PC-3 (cell line): ENCODE results near the gene ZNF430. TPM values are rescaled to one million over a fixed set of nuclear protein-coding genes. Genes with fewer than 3 reads are reported as not detected.
A peak's percentile ranks its signal among the peaks of the same experiment; 100 is the strongest.
"Not testable (repeated sequence)": the region's sequence is repeated elsewhere in the genome, so short reads cannot be mapped to it uniquely, and the experiment has no call there.

Experiments
- ATAC-seq: fragments of 200-7000 bp; cut with Tn5 transposase; 2 replicates; pipeline ENCODE4 v1.9.1; 2020; ENCODE audit warnings: mild to moderate bottlenecking, moderate library complexity
- Bru-seq: library from RNA; stranded (reverse); fragments of 400-500 nt; gene quantifications from one replicate; lab custom pipeline; 2021; lab: Mats Ljungman, UMichigan
- BruChase-seq, 2 experiments: library from RNA; stranded (reverse); fragments of 400-500 nt; gene quantifications; one replicate each; lab custom pipeline; 2021; lab: Mats Ljungman, UMichigan
- BruUV-seq: library from RNA; stranded (reverse); fragments of 400-500 nt; replicated peaks from 2 replicates; lab custom pipeline; 2021; lab: Mats Ljungman, UMichigan
- CTCF ChIA-PET: fragments of 300-600 bp; sonication (Branson Sonifier 250); formaldehyde crosslinking; loops from one replicate; lab custom pipeline; 2022; ENCODE audit warnings: antibody characterized with exemption; lab: Charles Lee
- POLR2A ChIA-PET: fragments of 300-600 bp; sonication (Branson Sonifier 250); formaldehyde crosslinking; loops from one replicate; lab custom pipeline; 2022; ENCODE audit warnings: antibody characterized with exemption; ENCODE audit not compliant: unreplicated experiment; lab: Charles Lee
- DNase-seq: peaks from one replicate; pipeline ENCODE4 v3.0.0-alpha.2; 2015
- H2AFZ ChIP-seq: fragments of 300-600 bp; sonication (generic); 2 replicates; pipeline ENCODE4 v1.6.0; 2016; ENCODE audit warnings: antibody characterized with exemption, low read length
- H3F3A ChIP-seq: fragments of 300-600 bp; sonication (generic); one replicate; pipeline ENCODE4 v1.6.0; 2017; ENCODE audit warnings: antibody characterized with exemption, low read length, control low read depth, mild to moderate bottlenecking; ENCODE audit not compliant: unreplicated experiment
- H3K27ac ChIP-seq: fragments of 300-600 bp; sonication (generic); 2 replicates; pipeline ENCODE4 v1.5.1; 2016; ENCODE audit warnings: mild to moderate bottlenecking, low read length
- H3K27me3 ChIP-seq: fragments of 300-600 bp; sonication (generic); 2 replicates; pipeline ENCODE4 v1.6.1; 2016; ENCODE audit warnings: low read length, mixed read lengths
- H3K36me3 ChIP-seq: fragments of 300-600 bp; sonication (generic); 2 replicates; pipeline ENCODE4 v1.6.1; 2016; ENCODE audit warnings: low read depth, mixed run types, low read length, mixed read lengths
- H3K4me1 ChIP-seq: fragments of 300-600 bp; sonication (generic); 2 replicates; pipeline ENCODE4 v1.5.1; 2016; ENCODE audit warnings: low read length; ENCODE audit not compliant: insufficient read depth
- H3K4me2 ChIP-seq: fragments of 300-600 bp; sonication (generic); 2 replicates; pipeline ENCODE4 v1.6.0; 2016; ENCODE audit warnings: low read length
- H3K4me3 ChIP-seq: fragments of 300-600 bp; sonication (generic); 2 replicates; pipeline ENCODE4 v1.5.1; 2016; ENCODE audit warnings: mild to moderate bottlenecking, low read length, mixed read lengths
- H3K79me2 ChIP-seq: fragments of 300-600 bp; sonication (generic); 2 replicates; pipeline ENCODE4 v1.6.1; 2017; ENCODE audit warnings: low read length, mixed read lengths
- H3K9ac ChIP-seq: fragments of 300-600 bp; sonication (generic); 2 replicates; pipeline ENCODE4 v1.6.0; 2016; ENCODE audit warnings: mild to moderate bottlenecking, low read length
- H3K9me2 ChIP-seq: fragments of 300-600 bp; sonication (generic); replicated peaks from 2 replicates; pipeline ENCODE4 v1.6.1; 2016; ENCODE audit warnings: mixed run types, low read length, mixed read lengths
- H3K9me3 ChIP-seq: fragments of 300-600 bp; sonication (generic); 2 replicates; pipeline ENCODE4 v1.6.1; 2016; ENCODE audit warnings: low read length, mixed read lengths
- H4K20me1 ChIP-seq: fragments of 300-600 bp; sonication (generic); 2 replicates; pipeline ENCODE4 v1.6.1; 2016; ENCODE audit warnings: low read length, mixed read lengths
- CTCF ChIP-seq: fragments of 300-600 bp; sonication (generic); conservative IDR thresholded peaks from 2 replicates; pipeline ENCODE4 v1.5.1; 2017; ENCODE audit warnings: antibody characterized with exemption, low read depth, mild to moderate bottlenecking, low read length
- EZH2 ChIP-seq: fragments of 300-600 bp; sonication (generic); IDR thresholded peaks from one replicate; pipeline ENCODE4 v1.6.1; 2017; ENCODE audit warnings: antibody characterized with exemption, mild to moderate bottlenecking, low read length; ENCODE audit not compliant: unreplicated experiment
- EZH2phosphoT487 ChIP-seq: fragments of 300-600 bp; sonication (generic); IDR thresholded peaks from 2 replicates; pipeline ENCODE4 v1.6.1; 2018; ENCODE audit warnings: mild to moderate bottlenecking, antibody characterized with exemption, low read length, borderline replicate concordance
- intact Hi-C: fragments of 100-400 bp; cut with micrococcal nuclease; formaldehyde crosslinking; loops from 2 replicates; pipeline ENCODE4 v1.9.0; 2023
- long read RNA-seq: library from polyadenylated mRNA; unstranded; transcript quantifications from one replicate; pipeline ENCODE4 v2.0.0, GENCODE V29; 2021; ENCODE audit not compliant: unreplicated experiment
- total RNA-seq: library from RNA; depleted of rRNA; stranded (reverse); fragments of >200 nt; gene quantifications from 2 replicates; pipeline ENCODE4 v1.2.3, GENCODE V29; 2014; rRNA removed

ZNF430 gene
- 9.7 and 9.8 TPM in 2 replicates for total RNA-seq
- percentile 92 among the genes with signal in this experiment for Bru-seq, nascent RNA
- percentile 80 among the genes with signal in this experiment for BruChase-seq, experiment 1, labeled RNA remaining after a 6-hour chase
- BruChase-seq, experiment 2, labeled RNA remaining after a 2-hour chase = percentile 84 among the genes with signal in this experiment
- long read RNA-seq, transcript ZNF430-201 (5 exons, 3,923 nt) = major isoform, 12 of 31 reads
- long read RNA-seq, partial matches to known transcripts = 2 of 31 reads
- long read RNA-seq, other reads (novel, unspliced or antisense) = 16 of 31 reads

GRCh38 chr19:21020298-21021227 is at the start of gene ZNF430:
Gene ZNF430 (plus strand): TSS chr19:21020657. CDS start chr19:21020801, 144 bp downstream.
- peaks cover 13% of the 10 kb centered on the region for H3F3A ChIP-seq
- peaks cover 36% of the 10 kb centered on the region for H3K4me1 ChIP-seq
- intact Hi-C loops = loop anchor here (5.0 to 10.0 kb wide), 3 partner anchors 98 to 307 kb away; partner anchors contain the start of genes ZNF708 and ZNF85
- no peak for TF ChIP-seq EZH2
- H3K36me3 ChIP-seq = peaks cover 24% of the 10 kb centered on the region
- ChIA-PET CTCF (interaction anchor here (0.6 kb wide), 1 partner anchor 13 kb away, joined by 3 read pairs; no protein-coding TSS in a partner anchor), POLR2A (interaction anchor here (0.5 kb wide), 1 partner anchor 338 kb away, joined by 3 read pairs; the partner anchor contains the start of gene ZNF738)
- ATAC-seq = peak; percentile 85
- H3K9me2 ChIP-seq = no peaks in the 10 kb centered on the region
- H2AFZ ChIP-seq = peak within 1 kb of the TSS; percentile 89
- H3K9ac ChIP-seq = peak within 1 kb of the TSS; percentile 86
- peak within 1 kb of the TSS; percentile 98 for H3K27ac ChIP-seq
- DNase-seq = peak; percentile 97
- no peaks in the 10 kb centered on the region for H3K9me3 ChIP-seq
- no peaks in the 10 kb centered on the region for H4K20me1 ChIP-seq
- H3K4me2 ChIP-seq = peak within 1 kb of the TSS; percentile 88
- TSS peak; percentile 67 for BruUV-seq
- no peaks in the 10 kb centered on the region for H3K27me3 ChIP-seq
- peak within 1 kb of the TSS; percentile 81 for H3K4me3 ChIP-seq
- peaks cover 39% of the 10 kb centered on the region for H3K79me2 ChIP-seq

GRCh38 chr19:20992788-20993187 is 27.7 kb upstream of the ZNF430 start:
- intact Hi-C loops, H3K79me2 ChIP-seq, H3K27me3 ChIP-seq, H3K9me2 ChIP-seq, DNase-seq, H3K27ac ChIP-seq, H3K4me1 ChIP-seq, H4K20me1 ChIP-seq, BruUV-seq, H3K36me3 ChIP-seq, ATAC-seq, H3K4me2 ChIP-seq, POLR2A ChIA-PET, H3K9me3 ChIP-seq, CTCF ChIA-PET, H2AFZ ChIP-seq, H3K9ac ChIP-seq, H3F3A ChIP-seq, H3K4me3 ChIP-seq: not testable (repeated sequence)

GRCh38 chr19:20999731-21000352 is 20.6 kb upstream of the ZNF430 start:
- no TSS peak for BruUV-seq
- no peaks in the 10 kb centered on the region for H3K79me2 ChIP-seq
- TF ChIP-seq EZH2phosphoT487 = no peak
- no peak for TF ChIP-seq EZH2
- no peak for TF ChIP-seq CTCF
- no peak overlapping the region for H2AFZ ChIP-seq
- intact Hi-C loops = no loop called here
- ATAC-seq = peak; percentile 51; the same call in 1 of the 2 replicates
- peak; percentile 7 for DNase-seq
- peaks cover 6% of the 10 kb centered on the region for H3K9me3 ChIP-seq
- no peak overlapping the region for H3K9ac ChIP-seq
- H3K36me3 ChIP-seq = no peaks in the 10 kb centered on the region
- H4K20me1 ChIP-seq = no peaks in the 10 kb centered on the region
- CTCF ChIA-PET = no interaction called here
- no peaks in the 10 kb centered on the region for H3K4me1 ChIP-seq
- POLR2A ChIA-PET = no interaction called here
- H3K27me3 ChIP-seq = no peaks in the 10 kb centered on the region
- H3K4me3 ChIP-seq = no peak overlapping the region
- H3K27ac ChIP-seq = no peak overlapping the region
- no peak overlapping the region for H3K4me2 ChIP-seq
- no peaks in the 10 kb centered on the region for H3K9me2 ChIP-seq
- H3F3A ChIP-seq = no peaks in the 10 kb centered on the region

- H3F3A ChIP-seq = peaks cover 13% of the 10 kb centered on the region
- BruUV-seq, ATAC-seq, H3K9me2 ChIP-seq, H3K27me3 ChIP-seq, DNase-seq, H4K20me1 ChIP-seq, H3K9me3 ChIP-seq, POLR2A ChIA-PET: not testable (repeated sequence)
- intact Hi-C loops = loop anchor here (5.0 to 10.0 kb wide), 3 partner anchors 99 to 306 kb away; partner anchors contain the start of genes ZNF708 and ZNF85
- CTCF ChIA-PET = interaction anchor here (0.6 kb wide), 1 partner anchor 14 kb away, joined by 3 read pairs; no protein-coding TSS in a partner anchor
- H3K79me2 ChIP-seq = peaks cover 46% of the 10 kb centered on the region
- peak overlapping the region; percentile 98 for H3K27ac ChIP-seq
- H2AFZ ChIP-seq = peak overlapping the region; percentile 89; the same call in 1 of the 2 replicates
- H3K4me1 ChIP-seq = peaks cover 36% of the 10 kb centered on the region
- peak overlapping the region; percentile 88 for H3K4me2 ChIP-seq
- peak overlapping the region; percentile 81 for H3K4me3 ChIP-seq
- peak overlapping the region; percentile 86 for H3K9ac ChIP-seq
- H3K36me3 ChIP-seq = peaks cover 31% of the 10 kb centered on the region
These were observed 781 bp downstream of the ZNF430 start for GRCh38 chr19:21021238-21021637.
